Right lobe of liver (tissue), 4 donors: ENCODE data around the gene DENND2D.

Source experiments
- CTCF ChIP-seq, 4 donors: fragments of 200-600 bp in 3 of 4; fragments of 450-650 bp in 1 of 4; IDR thresholded peaks; one replicate each; pipeline versions ENCODE4 v1.5.1 to v1.8.0; 2016 to 2022; ENCODE audit warnings: antibody characterized with exemption in 4 of 4, mild to moderate bottlenecking in 2 of 4
- POLR2A ChIP-seq: fragments of 450-650 bp; IDR thresholded peaks from one replicate; pipeline ENCODE4 v1.6.1; 2017; ENCODE audit warnings: antibody characterized with exemption, mild to moderate bottlenecking
- donor health status: DM: no; HTN: no; CAD: no.
- donor health status: DM: no; HTN: no; CAD: no.
- donor health status: DM: no; HTN: yes; CAD: no.

- TF ChIP-seq CTCF (IDR thresholded peaks at IDR 0.05) (no peak), POLR2A (no peak)
These were observed 5.2 kb upstream of the DENND2D start for GRCh38 chr1:111205714-111206050.
